GM20431 (cell line): Measurements from ENCODE around the gene SND1.

Source experiments
- in situ Hi-C: fragments of 300-500 bp; cut with MseI, MboI; formaldehyde crosslinking; loops from one replicate; pipeline ENCODE4 v1.15.0; 2020; ENCODE audit warnings: low sequenced_read_pairs; ENCODE audit not compliant: unreplicated experiment

Gene SND1

DNA sequence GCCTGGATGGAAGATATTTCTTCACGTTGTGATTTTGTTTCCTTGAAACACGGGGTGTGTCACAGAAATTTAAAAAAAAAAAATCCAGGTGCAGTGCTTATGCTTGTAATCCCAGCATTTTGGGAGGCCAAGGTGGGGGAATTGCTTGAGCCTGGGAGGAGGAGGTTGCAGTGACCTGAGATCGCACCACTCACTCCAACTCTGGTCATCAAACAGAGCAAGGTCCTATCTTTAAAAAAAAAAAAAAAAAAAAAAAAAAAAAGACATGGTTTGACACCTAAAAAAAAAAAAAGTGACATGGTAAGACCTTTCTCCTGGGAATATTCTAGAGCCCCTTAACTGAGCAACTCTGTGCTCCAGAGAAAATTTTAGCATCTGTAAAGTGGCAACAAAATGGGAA is 388.2 kb downstream of the SND1 start:
- in situ Hi-C loops: no loop called here

DNA sequence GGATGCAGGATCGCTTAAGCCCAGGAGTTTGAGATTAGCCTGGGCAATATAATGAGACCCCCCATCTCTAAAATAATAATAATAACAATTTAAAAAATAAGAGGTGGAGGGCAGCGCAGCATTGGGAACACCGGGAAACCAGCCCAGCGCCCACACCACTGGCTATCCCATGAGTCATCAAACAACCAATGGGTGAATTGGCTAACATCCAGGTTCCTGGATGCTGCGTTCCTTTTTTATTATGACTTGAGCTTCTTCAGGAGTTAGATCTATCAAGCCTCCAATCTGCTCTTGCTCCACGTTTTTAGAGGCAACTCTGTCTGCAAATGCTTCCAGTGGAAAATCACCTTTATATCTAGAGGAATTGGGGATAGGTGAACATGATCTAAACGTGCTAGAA is 389.2 kb downstream of the SND1 start:
- in situ Hi-C loops: no loop called here

DNA sequence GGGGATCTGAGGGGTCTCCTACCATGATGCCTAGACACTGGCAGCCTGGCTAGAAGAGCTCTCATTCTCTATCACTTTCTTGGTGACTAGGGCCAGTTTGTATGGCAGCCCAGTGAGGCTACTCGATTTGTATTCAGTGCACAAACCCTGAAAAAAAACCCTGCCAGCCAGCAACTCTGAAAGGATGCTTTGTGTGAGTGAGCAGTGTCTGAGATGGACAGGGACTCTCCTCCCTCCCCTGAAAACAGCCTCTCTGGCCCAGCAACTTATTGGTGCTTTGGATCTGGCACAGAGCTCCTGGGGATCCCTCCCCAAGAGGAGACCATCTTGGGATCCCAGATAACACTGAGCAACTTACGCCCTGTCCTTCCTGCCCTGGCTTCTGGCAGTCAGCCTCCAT is 390.0 kb downstream of the SND1 start:
- in situ Hi-C loops: no loop called here

DNA sequence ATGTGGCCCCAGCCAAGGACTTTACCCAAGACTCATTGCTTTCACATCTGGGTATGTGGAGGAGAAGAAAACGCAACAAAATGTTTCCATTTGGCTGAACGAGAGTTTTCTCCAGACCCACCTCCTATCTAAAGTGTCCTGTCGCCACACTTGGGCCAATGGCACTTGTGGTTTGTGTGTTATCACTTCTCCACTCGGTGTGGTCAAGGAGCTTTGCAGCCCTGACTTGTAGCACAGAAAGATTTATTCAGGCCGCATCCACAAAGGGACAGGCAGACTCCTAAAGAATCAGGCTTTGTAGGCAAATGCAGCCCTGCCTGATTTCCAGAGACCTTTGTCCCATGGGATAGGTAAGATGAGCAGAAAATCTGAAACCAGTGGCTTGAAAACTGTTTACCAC is 392.1 kb downstream of the SND1 start:
- in situ Hi-C loops: no loop called here

DNA sequence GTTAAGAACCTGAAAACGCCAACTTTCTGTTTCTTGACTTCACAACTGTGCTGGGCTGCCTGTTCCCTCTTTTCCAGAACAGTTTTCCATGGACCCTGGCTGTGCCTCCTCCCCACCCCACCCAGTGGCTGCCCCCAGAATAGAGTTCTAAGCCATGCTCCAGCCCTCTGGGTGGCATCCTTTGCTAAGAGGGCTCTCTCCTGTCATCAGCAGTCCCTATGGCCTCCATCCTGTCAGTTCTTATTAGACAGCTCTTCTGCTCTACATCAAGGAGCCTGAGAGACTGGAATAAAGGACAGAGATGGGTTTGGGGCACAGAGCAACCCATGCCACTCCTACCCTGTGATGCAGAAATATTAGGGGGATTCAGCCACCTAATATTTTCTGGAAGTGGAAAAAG is 393.2 kb downstream of the SND1 start:
- in situ Hi-C loops: no loop called here

DNA sequence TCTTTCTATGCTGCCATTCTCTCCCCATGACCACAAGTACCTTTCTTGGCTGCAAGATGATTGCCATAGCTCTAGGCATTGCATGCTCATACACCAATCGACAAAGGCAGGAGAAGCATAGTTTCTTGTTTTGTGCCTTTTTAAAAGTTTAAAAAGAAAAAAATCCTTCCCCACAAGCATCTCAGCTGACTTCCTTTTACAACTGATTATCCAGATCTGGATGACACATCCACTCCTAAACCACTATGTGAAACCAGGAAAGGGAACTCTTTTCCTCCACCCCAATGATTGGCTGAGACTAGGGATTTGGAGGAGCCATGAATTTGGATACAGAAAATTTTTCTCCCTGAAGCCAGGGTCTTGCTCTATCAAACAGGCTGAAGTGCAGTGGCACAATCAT is 393.8 kb downstream of the SND1 start:
- in situ Hi-C loops: no loop called here

DNA sequence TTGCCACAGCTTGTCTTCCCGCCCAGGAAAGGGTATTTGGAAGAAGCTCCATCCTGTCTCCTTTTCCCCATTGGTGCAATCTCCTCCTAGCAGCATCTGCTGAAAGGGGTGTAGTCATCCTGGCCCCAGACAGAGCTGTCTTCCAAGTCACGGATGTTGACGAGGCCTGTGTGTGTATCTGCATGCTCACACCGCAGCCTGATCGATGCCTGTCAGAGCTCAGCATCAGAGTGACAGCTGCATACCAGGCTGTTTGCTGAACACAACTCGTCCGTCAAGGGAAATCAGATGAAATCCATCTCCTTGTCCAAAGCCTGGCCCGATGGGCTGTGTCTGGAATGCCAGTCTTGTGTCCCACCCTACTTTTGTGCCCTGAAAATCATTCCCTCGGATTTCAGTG is 400.4 kb downstream of the SND1 start:
- in situ Hi-C loops: no loop called here

DNA sequence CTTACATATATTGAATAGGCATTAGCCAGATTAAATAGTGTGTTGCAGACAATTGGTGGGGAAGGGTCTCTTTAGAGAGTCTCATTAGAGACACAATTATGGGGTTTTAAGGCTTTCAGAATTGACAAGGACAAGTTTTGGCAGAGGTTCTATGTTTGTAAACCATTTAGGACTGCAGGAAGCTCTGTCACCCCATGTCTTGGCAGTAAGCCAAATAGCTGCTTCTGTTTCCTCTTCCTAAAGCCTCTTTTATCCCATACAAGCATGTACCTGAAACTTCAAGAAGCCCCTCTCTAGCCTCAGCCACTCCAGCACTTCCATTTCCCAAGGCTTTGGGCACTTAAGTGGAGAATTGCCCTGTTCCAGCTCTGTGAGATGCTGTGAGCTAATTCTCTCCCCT is 401.0 kb downstream of the SND1 start:
- in situ Hi-C loops: no loop called here

DNA sequence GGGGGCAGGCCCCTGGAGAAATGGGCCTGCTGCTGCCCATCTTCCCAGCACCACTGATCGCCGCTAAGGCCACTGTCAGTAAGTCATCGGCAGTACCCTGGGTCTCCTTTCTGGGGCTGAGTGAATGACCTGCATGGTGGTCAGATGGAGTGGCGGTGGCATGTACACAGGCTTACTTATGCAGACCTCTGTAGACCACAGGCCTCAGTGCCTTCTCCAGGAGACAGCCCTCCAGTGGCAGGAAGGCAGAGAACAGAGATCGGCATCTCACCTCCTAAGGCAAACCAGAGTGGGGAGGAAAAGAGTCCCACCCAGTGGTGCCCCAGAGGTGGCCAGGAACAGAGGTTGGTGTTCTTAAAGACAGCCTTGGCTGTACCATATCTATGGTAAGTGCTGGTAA is 402.0 kb downstream of the SND1 start:
- in situ Hi-C loops: no loop called here

DNA sequence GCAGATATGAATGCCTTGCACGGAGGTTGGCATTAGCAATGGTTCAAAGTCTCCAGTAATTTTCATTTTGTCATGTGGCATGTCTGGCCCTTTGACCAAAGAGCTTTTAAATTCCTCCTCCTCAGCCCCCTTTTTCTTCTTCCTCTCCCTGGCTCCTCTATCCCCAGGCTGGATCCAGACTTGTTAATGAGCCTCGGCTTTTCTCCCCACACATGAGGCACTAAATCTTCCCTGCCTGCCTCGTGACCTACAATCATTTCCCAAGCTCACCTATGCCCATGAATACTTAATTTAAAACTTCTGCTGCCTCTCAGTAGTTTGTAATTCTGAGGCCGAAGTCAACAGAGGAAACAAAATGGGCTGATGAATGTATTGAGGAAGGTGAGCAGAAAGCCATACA is 402.5 kb downstream of the SND1 start:
- in situ Hi-C loops: no loop called here

DNA sequence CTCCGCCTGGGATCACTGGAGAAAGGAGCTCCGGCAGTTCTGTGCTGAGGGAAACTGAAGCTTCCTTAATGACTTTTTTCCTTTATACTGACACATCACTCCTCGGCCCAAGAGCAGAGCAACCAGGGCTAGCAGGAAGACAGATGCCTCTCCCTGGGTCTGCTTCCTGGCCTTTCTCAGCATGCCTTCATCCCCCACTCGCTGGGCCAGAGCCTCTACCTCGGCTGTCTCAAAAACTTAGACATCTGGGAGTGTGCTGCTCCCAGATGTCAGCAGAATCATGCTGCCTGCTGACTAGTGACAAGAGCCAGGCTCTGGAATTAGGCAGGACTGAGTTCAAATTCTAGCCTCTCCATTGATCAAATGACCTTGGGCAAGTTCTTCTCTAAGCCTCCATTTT is 403.6 kb downstream of the SND1 start:
- in situ Hi-C loops: no loop called here

DNA sequence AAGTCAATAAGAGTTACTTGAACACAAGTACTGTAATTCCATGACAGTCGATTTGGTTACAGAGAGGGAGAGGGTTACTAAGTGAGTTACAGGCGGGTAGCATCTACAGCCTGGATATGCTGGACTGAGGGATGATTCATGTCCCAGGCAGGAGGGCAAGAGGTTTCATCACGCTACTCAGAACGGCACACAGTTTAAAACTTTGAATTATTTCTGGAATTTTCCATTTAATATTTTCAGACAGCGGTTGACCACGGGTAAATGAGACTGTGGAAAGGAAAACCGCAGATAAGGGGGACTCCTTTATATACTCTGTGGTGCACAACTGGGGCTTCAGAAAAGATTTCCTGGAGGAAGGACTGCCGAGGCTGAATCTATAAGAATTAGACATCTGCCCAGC is 404.9 kb downstream of the SND1 start:
- in situ Hi-C loops: no loop called here

DNA sequence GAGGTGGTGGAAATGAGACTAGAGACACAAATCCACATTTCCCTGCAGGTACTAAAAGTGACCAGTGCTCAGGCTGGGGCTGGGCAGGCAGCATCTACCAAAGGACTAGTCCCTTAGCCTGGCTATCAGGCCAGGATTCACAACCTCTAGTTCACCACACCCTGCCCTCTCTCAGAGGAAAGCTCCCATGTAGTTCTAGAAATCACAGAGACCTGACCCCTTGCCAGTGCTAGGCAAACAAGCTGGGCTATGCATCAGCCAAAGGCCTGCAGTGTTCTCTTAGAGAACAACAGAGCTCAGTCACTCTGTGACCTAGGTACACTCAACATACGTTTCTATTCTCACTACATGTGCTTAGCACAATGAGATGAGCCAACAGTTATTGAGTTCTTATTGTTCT is 405.9 kb downstream of the SND1 start:
- in situ Hi-C loops: no loop called here

DNA sequence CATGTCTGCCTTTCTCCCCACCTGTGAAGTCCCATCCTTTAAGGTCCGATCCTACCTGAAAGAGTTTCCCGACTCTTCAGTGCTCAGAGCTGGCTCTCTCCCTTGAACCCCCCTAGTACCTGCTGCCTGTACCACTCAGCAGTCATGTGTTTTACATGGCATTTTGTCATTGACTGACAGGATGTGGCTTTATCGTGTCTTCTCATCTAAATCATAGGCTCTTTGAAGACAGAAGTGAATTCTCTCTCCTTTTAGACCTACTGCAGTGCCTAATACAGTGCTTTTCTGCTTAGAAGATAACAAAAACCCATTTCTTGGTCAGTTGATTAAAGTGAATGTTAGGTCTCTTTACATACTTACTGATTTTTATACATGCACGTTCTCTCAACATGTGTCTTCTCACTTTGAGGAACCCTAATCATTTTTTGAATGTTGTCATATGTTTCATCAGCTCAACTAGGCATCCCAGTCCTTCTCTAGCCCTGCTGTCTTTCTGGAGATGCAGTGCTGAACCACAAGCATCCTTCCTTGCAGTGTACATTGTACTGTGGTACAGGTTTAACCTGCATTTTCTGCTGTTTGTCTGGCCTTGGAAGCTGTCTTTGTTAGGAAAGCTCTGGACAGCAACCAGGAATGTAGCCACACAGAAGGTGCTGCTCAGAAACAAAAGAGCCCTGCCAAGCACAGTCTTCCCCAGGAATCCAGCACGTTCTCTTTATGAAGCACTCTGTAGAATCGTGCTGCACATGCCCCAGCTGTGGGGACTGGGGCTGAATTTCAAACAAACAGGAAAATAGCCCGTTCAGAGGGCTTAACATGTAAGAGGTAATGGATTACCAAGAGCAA is 407.4 kb downstream of the SND1 start:
- in situ Hi-C loops: no loop called here

DNA sequence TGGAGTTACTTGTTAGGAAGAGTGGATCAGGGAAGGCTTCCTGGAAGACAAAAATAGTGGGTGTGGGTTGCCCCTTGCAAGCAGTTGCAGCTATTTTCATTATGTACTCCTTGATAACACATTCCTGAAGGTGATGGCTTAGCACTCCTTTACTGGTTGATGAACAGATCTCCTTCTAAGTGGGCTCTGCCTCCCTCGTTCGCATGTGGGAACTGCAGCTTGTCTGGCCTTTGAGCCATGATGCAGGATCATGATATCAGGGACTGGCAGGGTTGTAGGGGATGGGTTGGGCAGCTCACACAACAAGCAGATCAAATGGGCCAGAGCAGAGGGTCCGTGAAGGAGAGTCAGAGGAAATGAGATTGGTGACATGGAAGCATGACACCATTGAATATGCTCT is 408.0 kb downstream of the SND1 start:
- in situ Hi-C loops: no loop called here

DNA sequence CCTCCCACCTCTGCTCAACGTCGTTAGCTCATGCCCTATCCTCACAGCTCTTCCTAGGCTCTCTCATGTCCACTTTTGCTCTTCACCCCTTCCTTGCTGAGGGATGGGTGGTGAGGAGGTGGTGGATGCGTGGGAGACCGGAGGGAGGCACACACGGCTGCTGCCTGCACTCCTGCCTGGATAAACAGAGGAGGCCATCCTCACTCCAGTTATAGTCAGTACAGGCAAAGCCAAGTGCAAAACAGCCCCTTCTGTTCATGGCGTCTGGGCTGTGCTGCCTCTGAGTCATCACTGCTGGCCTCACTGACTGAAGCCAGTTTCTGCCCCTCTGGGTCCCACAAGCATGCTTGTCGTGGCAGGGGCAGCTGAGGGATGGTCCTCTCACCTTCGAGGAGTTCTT is 411.1 kb downstream of the SND1 start:
- in situ Hi-C loops: no loop called here

DNA sequence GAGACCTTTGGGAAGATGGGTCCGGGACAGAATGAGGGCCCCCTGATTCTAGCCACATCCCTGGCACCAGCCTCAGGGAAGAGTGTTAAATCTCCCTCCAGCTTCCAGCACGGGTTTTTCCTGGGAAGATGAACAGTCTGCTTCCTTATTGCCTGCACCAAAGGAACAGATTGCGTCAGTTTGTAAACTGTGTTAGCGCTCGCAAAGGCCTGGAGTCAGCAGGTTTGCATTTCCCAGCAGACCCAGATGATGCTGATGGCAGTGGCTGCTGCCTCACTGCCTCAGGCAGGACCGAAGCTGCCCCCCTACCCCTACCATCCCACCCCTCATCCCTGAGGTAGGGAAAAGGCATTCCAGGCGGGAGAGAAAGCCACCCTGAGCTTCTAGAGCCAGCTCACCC is 413.9 kb downstream of the SND1 start:
- in situ Hi-C loops: no loop called here

DNA sequence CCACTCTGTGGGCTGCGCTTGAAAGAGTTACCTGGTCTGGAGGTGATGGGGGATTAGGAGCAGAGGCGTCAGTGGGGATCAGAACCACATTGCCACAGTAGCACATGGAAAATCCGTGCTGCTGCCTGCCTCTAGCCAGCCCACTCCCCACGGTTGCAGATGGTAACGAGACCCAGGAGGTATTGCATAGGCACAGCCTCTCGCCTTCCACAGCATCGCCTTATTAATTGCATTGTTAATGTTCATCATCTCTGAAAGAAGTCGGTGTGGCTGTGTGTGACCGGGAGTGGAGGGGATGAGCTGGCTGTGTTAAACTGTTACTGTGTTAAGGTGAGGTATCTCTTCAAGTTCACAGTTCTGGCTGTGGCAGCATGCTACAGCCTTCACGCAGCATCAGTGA is 414.4 kb downstream of the SND1 start:
- in situ Hi-C loops: no loop called here

DNA sequence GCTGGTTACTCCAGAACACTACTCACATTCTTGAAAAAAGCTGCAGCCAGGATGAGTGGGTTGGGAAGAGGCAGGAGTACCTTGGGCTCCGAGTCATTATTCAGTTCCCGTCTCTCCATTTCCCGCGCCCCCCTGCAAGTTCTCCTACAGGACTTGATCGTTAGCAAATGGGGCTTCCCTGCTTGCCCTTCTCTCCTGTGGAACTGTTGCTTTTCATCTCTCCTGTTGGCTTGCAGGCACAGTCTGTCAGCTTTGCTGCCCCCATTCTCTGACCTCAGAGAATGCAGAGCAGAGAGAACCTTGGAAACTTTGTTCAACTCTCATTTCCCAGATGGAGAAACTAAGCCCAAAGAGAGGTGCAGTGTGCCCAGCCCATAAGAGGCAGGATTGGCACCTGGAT is 414.9 kb downstream of the SND1 start:
- in situ Hi-C loops: no loop called here

DNA sequence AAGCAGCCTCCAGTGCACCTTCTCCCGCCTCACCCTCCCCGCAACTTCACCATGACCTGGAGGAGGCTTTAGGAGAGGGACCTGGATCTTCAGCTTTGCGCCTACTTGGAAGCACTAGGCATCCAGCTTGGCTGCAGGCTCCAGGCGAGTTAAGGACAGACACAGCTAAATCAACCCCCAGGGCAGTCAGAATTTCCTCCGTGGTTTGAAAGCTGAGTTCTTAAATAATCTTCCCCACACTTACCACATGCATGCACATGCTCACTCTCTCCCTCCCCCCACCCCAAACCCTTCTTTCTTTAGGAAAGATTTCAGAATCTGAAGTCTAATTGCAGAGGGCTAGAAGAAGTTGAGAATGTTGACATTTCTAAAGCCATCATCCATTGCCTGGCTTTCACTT is 416.0 kb downstream of the SND1 start:
- in situ Hi-C loops: no loop called here

DNA sequence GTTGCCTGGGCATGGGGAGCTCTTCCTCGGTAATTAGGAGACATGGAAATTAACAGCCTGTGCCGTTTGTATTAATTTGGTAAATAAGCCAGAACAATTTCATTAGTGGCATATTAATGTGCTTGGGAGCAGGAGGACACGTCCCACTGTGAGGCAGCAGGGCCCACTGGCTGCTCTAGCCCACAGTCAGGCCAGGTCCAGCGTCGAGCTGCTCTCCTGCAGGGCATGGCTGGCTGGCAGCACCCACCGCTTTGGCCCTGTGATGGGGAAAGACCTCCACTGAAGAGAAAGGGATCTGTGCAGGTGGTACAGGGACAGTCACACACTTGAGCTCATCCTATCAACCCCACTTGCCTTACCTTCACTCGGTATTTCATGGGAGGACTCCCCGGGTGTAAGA is 416.8 kb downstream of the SND1 start:
- in situ Hi-C loops: no loop called here
